ENCODE measurements around the gene GLIS2.

- TF ChIP-seq CTCF (IDR thresholded peaks at IDR 0.05; ENCODE audit: low read length): no peak
- TF ChIP-seq EZH2 (IDR thresholded peaks at IDR 0.05; ENCODE audit: borderline replicate concordance, low read length): no peak
These were observed 49.1 kb downstream of the GLIS2 start for GRCh38 chr16:4365014-4365406.

Data from OCI-LY1 (cell line).